ENCODE results near the gene MAP1LC3C. TPM values are rescaled to one million over a fixed set of nuclear protein-coding genes. Genes with fewer than 3 reads are reported as not detected.

Gene MAP1LC3C
- total and polyA plus RNA-seq, 9 of the 15 experiments (the other 6 are each of a cell fraction or from before 2014, with no cell fraction given), result not detected

DNA sequence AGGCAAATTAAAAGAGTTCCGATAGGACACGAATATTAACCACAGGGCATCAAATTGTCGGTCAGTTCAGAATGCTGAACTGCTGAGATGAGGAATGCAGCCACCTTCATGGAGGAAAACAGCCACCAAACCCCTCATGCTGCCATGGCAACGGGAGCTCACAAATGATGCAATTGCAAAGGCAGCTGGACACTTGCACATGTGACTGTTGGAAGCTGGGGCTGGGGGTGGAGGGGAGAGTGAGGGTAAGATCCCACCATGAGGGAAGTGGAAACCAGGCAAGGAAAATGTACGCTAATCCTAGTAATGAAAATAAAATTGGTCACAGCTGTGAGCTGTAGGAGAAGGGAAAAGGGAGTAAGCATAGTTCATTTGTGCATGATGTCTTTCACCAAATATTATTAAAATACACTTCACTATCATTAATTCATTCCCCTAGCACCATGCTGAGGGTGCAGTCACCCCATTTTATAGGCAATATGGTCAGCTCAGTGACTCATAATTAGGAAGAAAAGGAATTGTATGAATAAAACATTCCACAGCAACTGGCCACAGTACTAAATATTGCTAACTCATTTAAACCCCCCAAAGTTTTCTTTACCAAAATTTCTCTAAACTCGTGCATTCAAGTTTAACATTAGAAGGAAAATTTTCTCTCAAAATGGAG lies 26.1 kb downstream of the MAP1LC3C start (continued):
- TF ChIP-seq, protein P1, sequence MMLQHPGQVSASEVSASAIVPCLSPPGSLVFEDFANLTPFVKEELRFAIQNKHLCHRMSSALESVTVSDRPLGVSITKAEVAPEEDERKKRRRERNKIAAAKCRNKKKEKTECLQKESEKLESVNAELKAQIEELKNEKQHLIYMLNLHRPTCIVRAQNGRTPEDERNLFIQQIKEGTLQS (IDR thresholded peaks at IDR 0.05), result peak; percentile 72
- TF ChIP-seq, protein P1 (CRISPR knock-in tag; conservative IDR thresholded peaks at IDR 0.05), result no peak
- no peak for TF ChIP-seq KDM4B (IDR thresholded peaks at IDR 0.05; ENCODE audit: borderline replicate concordance in 2 of 2, low read depth in 1 of 2)
- no peak for TF ChIP-seq XRCC3 (IDR thresholded peaks at IDR 0.05)
- TF ChIP-seq GATA2 (CRISPR knock-in tag; IDR thresholded peaks at IDR 0.05), result no peak
- no peak for TF ChIP-seq SMARCC2 (IDR thresholded peaks at IDR 0.05; ENCODE audit: low read depth)
- TF ChIP-seq HNRNPH1 (optimal IDR thresholded peaks at IDR 0.05; ENCODE audit: low read depth, low read length), result no peak
- TF ChIP-seq FOSL1 (tag; conservative IDR thresholded peaks at IDR 0.05), result no peak
- TF ChIP-seq, protein P2, sequence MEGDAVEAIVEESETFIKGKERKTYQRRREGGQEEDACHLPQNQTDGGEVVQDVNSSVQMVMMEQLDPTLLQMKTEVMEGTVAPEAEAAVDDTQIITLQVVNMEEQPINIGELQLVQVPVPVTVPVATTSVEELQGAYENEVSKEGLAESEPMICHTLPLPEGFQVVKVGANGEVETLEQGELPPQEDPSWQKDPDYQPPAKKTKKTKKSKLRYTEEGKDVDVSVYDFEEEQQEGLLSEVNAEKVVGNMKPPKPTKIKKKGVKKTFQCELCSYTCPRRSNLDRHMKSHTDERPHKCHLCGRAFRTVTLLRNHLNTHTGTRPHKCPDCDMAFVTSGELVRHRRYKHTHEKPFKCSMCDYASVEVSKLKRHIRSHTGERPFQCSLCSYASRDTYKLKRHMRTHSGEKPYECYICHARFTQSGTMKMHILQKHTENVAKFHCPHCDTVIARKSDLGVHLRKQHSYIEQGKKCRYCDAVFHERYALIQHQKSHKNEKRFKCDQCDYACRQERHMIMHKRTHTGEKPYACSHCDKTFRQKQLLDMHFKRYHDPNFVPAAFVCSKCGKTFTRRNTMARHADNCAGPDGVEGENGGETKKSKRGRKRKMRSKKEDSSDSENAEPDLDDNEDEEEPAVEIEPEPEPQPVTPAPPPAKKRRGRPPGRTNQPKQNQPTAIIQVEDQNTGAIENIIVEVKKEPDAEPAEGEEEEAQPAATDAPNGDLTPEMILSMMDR (IDR thresholded peaks at IDR 0.05 in 2 of 3, conservative IDR thresholded peaks at IDR 0.05 in 1 of 3; ENCODE audit: insufficient read depth in 2 of 3, low read depth in 1 of 3, low read length in 3 of 3), result no peak
- TF ChIP-seq, protein P3, sequence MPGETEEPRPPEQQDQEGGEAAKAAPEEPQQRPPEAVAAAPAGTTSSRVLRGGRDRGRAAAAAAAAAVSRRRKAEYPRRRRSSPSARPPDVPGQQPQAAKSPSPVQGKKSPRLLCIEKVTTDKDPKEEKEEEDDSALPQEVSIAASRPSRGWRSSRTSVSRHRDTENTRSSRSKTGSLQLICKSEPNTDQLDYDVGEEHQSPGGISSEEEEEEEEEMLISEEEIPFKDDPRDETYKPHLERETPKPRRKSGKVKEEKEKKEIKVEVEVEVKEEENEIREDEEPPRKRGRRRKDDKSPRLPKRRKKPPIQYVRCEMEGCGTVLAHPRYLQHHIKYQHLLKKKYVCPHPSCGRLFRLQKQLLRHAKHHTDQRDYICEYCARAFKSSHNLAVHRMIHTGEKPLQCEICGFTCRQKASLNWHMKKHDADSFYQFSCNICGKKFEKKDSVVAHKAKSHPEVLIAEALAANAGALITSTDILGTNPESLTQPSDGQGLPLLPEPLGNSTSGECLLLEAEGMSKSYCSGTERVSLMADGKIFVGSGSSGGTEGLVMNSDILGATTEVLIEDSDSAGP (CRISPR knock-in tag; IDR thresholded peaks at IDR 0.05), result no peak
- TF ChIP-seq BCL6 (CRISPR knock-in tag; IDR thresholded peaks at IDR 0.05), result no peak
- TF ChIP-seq, protein P4, sequence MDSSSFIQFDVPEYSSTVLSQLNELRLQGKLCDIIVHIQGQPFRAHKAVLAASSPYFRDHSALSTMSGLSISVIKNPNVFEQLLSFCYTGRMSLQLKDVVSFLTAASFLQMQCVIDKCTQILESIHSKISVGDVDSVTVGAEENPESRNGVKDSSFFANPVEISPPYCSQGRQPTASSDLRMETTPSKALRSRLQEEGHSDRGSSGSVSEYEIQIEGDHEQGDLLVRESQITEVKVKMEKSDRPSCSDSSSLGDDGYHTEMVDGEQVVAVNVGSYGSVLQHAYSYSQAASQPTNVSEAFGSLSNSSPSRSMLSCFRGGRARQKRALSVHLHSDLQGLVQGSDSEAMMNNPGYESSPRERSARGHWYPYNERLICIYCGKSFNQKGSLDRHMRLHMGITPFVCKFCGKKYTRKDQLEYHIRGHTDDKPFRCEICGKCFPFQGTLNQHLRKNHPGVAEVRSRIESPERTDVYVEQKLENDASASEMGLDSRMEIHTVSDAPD (CRISPR knock-in tag; IDR thresholded peaks at IDR 0.05), result no peak
- TF ChIP-seq CEBPB (tag; IDR thresholded peaks at IDR 0.05), result peak; percentile 61
- TF ChIP-seq MYC (IDR thresholded peaks at IDR 0.05; ENCODE audit: low read depth, low read length), result no peak
- no peak for TF ChIP-seq MYC (CRISPR knock-in tag; IDR thresholded peaks at IDR 0.05; ENCODE audit: borderline replicate concordance, low read depth)
- TF ChIP-seq DDX20 (tag; IDR thresholded peaks at IDR 0.05; ENCODE audit: low read depth), result no peak
- TF ChIP-seq KAT7 (CRISPR knock-in tag; IDR thresholded peaks at IDR 0.05; ENCODE audit: borderline replicate concordance), result no peak
